Urothelium cell line (cell line): Measurements from ENCODE around the gene SFXN5.

ENCODE experiments used
- DNase-seq: peaks from one replicate; pipeline ENCODE4 v3.0.0; 2011; ENCODE audit warnings: low spot score, mixed read lengths
- FAIRE-seq: peaks from 2 replicates; lab custom pipeline; 2011; peaks lifted over from hg19 to GRCh38; lab: Jason Lieb, UNC

Gene SFXN5

DNA sequence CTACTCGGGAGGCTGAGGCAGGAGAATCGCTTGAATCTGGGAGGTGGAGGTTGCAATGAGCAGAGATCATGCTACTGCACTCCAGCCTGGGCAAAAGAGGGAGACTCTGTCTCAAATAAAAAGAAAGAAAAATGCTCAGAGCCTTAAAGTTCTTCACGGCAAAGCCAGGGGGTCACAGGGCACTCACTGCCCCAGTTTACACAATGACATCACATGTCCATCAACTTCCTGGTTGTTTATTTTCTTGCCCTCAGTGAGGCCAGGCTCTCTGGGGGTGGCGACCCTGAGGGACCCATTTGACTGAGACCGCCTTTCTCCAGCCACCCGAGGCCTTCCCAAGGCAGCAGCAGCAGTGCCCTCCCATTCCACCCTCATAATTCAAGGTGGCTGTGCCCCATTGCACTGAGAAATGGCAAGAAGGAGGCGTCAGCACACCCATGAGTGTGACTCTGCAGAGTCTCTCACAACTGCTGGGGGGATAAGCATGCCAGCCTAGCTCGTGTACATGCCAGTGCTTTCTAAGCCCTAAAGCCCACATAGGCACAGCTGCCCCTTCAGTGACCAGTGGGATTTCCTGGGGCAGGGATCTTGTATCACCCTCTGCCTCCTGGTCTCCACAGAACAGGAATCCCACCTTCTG is 50.0 kb downstream of the SFXN5 start:
- no peak for FAIRE-seq
- DNase-seq: no peak

DNA sequence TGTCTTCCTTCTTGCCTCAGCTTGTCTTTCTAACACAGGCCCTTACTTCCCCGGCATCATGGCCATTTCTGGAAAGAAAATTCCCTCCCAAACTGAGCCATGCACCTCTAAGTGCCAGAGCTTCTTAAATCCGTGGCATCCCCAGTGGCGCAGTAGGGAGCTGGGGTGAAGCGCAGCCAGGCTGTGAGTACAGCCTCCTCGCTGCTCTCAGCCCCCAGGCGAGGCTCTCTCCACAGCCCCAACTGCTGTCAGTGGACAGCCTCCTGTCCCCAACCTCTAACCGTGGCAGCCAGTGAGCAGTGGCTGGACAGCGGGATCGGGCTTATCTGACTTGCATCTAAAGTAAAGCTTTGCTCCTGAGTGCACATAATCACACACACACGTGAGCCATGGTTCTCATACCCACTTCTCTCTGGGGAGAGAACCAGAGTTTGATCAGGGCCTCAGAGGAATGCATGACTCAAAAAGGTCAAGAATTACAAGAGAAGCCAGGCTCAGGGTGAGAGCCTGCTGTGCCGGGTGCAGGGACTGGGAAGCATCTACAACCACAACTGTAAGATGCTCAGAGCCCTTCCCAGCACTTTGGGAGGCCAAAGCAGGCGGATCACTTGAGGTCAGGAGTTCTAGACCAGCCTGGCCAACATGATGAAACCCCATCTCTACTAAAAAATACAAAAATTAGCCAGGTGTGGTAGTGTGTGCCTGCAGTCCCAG is 50.7 kb downstream of the SFXN5 start:
- peak; percentile 50 for DNase-seq
- no peak for FAIRE-seq

DNA sequence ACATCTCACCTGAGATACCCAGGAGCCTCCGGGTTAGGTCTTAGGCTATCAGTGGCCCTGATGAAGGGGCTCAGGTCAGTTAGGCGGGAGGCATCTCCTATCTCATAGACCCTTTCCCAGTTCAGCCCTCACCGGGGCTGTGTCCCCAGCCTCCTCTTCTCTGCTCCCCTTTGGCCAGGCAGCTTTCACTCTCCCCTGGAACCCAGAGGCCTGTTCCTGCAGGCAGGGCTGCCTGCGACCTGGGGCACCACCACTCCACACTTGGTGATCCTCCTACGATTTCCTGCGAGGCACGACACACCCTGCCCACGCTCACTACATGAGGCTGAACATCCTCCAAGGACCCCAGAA is 51.2 kb downstream of the SFXN5 start:
- no peak for FAIRE-seq
- DNase-seq: no peak

DNA sequence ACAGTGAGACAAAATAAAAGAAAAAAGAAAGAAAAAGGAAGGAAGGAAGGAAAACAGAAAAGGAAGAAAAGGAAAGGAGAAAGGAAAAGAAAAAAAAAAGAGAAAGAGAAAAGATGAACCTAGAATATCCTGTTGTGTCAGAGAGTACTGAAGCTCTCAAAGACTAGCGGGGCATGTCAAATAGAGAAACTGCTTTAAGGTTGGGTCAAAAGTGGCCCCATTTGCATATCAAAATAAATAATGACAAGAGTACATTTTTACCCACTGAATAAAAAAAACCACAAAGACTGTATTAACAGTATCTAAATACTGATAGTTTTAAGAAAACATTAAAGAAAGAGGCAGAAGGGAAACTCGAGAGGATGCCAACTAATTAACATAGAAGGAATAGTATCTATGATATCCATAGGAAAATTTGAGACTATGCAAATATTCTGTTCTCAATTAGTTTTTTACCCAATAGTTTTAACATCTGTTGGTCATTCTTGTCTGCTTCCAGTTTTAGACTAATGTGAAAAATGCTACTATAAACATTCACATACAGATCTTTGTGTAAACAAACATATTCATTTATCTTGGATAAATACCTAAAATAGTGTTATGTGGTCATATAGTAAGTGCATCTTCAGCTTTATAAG is 53.2 kb downstream of the SFXN5 start:
- FAIRE-seq (no peak), DNase-seq (no peak)

DNA sequence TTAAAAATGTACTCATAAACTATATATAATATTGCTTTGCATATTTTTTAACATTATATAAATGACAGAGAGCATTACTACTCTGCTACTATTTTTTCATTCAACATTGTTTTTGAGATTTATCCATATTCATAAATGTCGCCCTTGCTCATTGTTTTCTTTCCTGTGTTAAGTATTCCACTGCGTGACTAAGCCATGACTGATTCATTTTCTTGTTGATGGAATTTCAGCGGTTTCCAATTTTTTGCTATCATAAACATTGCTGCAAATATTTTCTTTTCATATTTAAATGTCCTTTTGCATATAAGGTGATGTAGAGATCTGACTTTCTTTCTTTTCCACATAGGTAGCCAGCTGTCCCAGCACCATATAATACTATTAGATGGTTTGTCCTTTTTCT is 57.6 kb downstream of the SFXN5 start:
- no peak for FAIRE-seq

DNA sequence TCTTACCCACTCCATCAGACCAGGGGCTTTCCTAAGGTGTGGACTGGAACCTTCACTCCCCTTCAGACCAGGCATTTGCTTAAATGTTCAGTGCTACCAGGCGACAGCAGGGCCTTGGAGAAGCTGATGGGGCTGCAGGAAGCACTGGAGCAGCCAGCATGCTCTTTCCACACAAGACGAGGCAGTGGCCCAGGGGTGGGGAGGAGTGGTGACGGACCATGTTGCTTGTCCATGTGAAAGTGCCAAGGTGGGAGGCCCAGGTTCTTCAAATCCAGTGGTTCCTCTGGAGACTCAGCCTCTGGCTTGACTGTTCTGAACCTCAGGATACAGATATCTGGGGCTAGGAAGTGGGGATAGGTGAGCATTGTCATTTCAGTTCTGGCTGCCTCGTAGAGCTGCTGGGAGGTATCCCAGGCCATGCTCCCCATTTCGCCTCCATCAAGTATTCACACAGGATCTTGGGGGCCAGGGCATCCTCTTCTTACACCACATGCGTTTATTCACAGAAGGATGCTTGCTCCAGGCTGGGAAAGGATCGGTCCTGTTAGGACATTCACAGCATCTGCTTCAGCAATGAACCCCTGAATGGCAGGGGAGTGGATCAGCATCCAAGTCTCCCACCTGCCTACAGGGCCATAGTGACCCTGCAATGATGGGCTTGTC is 62.2 kb downstream of the SFXN5 start:
- DNase-seq (no peak), FAIRE-seq (no peak)

More for the DNA sequence above, 57.6 kb downstream of the SFXN5 start:
- DNase-seq: no peak

DNA sequence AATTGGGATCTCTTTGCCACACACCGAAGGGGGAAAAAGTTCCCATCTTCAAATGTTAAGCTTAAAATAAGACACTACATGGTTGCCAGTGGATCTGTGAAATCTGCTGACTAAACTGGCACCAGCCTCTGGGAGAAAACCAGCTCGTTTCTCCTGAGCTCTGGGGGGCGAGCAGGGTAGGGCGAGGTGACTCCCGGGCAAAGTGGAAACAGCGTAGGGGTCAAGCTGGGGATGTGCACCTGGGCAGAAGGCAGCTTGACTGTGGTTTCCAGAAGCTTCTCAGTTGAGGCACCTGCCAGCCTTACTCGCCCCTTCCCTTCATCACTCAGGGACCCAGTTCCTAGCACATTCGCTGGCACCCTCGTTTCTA is 62.8 kb downstream of the SFXN5 start:
- no peak for FAIRE-seq
- DNase-seq: no peak

DNA sequence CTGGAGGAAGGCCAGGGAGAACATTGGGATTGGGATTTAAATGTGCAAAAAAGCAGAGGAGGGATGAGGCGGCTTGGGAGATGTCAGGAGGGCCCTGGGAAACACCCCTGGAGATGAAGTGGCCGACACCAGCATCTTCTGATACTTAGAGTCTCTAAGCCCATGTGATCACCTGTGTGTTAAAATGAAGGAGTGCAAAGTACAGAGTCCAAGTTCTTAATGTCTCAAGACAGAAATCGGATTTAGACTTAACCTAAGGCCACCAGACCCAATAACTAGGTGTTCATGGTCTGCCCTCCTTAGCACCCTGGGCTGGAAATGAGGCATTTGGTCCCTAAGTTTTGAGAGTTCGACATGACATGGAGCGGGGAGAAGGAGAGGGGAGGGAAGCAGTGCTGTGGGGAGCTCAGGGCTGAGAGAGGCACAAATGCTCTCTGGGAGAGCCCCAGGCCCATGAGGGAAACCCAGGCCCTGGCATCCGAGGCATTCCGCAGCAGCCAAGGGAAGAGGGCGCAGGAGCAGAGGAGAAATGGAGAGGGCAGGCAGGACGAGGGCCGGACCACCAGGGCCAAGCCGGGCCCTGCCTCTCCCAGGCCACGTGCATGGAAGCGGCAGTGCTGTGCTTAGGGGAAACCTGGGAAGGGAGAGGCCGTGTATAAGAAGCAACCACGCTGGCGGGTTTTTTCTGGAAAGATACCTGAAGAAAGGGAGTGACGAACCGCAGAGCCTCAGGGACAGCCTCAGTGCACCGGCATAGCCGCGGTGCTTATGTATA is 63.3 kb downstream of the SFXN5 start:
- FAIRE-seq: no peak
- DNase-seq: no peak

DNA sequence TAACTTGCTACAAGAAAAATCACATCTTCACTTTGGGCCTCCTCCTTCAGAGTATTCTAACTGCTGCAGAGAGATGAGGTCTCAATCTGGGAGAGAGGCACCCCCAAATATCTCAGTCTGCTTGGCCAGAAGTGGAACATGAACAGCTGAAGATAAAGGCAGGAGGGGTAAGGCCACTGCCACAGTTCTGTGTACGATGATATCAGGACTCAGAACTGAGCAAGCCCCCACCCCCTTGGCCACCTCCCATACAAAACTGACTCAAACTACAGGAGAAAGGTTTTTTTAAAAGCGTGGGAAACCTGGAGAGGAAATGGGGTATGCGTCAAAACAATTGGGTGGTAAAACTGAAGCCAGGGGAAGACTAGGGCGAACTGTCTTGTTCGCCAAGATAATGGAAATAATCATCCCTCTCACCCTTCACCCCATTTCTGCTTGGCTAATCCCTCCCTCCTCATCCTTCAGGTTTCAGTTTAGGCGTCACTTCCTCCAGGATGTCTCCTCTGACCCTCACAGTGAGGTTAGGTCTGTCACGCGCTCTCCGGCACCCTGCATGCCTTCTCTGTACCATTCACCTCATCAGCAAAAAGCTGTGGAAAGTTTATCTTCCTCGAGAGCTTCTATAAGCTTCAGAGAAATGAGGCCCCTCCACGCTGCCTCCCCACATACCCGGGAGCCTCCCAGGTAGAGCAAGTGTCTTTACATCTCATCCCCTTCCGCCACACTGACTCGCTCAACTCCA is 64.4 kb downstream of the SFXN5 start:
- DNase-seq (no peak), FAIRE-seq (no peak)

DNA sequence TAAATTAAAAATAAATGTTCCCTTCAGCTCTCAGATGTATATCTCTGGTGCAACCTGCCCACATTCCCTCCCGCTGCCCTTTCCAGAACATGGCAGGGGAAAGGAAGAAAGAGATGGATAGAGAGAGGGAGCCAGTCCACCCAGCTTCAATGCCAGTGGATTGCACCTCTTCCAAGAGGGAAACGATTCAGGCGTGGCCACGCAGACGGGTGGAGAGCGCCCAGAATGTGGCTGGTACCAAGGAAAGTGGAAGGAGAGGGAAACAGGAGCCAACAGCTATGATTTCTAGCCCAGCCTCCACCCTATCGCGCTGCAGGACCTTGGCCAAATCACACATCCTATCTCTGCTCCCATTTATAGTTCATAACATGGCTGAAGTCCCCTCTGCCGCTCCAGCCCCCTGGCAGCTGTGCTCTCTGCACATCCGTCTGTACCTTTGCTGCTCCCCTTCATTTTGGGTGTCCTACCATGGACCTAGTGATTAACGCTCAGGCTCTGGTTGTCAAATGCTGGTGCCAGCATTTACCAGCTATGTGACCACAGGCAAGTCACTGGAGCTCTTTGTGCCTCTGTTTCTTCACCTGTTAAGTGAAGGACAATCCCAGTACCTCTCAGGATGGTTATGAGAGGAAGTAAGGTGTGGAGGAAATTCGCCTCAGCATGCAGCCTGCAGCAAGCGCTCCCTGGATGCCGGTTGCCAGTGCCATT is 66.5 kb downstream of the SFXN5 start:
- FAIRE-seq: no peak
- DNase-seq: no peak

DNA sequence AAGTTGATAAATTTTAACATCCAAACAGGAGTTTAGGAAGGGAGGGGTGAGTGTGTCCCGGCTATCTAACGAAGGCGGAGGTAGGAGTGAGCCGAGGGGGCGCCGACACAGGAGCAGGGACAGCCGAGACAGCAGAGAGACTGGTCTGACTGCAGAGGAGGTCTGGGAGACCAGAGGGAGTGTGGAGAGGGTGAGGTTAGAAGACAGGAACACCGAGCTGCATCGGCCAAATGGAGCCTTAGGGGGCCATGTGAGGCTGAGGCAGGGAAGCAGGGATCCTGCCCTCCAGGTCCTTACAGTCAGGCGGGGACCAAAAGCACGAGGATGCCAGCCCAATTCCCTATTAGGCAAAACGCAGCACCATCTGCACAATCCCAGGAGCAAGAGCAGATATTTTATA is 67.0 kb downstream of the SFXN5 start:
- FAIRE-seq (no peak), DNase-seq (no peak)

DNA sequence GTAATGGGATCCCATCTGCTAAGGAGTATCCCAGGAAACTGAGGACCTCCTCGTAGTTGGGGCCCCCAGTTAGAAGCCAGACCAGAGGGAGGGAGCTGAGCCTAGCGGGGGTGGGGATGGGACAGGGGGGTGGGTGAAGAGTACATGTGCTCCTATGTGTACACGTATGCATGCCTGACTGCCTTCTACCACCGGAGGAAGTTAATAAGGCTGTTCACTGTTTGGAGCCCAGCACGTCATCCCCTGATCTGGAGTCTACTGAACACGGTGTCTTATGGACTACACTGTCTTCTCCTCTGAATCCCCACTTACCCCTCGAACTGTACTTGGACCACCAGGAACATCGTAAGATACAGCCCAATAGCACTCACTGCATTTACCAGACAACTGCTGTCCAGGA is 68.5 kb downstream of the SFXN5 start:
- DNase-seq (no peak), FAIRE-seq (no peak)

DNA sequence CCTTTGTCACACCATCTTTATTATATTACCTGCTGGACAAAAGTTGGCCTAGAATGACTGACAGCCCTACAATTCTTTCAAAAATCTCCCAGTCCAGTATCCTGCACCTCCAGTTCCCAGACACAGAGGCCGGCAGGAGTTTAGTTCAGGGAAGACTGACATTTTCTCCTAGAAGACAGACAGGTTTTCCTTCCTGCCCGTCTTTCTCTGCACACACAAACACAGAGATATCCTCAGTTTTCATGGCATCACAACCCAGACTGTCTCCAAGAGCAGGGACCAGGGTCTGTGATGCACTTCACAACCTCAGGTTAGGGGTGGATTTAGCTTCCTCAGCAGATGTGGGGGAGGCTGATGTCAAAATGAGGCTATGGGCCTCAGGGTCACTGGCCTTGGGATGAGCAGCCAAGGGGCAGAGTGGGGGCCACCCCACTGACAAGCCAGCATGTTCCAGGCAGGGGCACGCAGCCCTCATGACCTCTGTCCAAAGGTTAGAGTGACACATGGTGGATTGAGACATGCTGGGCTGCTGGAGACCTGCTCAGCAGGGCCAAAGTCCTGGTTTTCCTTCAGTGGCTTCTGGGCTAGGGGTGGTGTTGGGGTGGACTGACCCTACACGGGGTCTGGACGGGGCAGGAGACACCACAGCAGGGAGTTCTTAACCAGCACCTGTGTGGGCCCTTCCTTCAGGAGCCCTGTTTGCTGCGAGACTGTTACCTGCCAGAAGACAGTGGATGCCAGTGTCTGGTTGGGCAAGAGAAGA is 70.5 kb downstream of the SFXN5 start:
- no peak for FAIRE-seq

DNA sequence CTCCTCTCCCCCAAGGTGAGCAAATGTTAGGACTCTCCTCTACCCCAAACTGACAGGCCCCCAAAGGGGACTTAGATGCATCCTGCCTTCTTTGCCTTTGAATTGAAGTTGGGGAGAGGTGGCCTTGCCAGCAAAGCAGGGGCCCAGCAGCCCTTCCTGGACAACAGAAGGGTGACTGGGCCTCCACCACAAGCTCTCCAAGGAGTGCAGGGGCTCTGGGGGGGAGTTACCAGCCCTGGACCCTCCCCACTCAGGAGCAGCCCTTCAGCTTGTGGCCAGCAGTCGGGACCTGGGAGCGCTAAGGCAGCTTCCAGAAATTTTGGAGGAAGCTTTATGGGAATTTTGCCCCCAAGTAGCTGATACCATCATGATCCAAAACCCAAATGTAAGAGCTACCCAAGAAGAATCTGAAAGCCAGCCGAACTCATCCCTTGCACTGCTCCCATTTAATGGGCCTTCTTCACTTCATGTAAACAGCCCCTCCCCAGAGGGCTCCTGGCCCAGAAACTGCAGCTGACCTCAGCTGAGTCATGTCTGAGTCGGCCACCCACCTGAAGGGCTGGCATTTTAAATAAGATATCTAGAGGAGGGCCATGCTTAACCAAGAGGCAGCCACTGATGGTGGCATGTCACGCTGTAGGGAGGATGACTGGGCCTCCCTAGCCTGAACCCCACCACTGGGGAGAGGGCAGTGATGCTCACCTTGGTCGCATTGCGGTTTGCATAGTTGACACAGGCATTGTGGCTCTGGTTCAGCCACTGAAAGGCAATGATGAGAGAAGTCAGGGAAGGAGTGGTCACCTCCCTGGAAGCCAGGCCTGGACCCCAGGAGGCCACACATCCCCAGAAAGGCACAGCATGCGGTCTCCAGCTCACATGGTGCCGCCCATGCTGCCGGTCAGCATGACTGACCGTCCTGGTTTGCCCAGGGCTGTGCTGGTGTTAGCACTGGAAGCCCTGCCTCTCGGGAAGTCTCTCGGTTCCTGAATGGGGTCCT is 71.5 kb downstream of the SFXN5 start:
- FAIRE-seq (peak; percentile 66), DNase-seq (peak; percentile 85)

More for the DNA sequence above, 70.5 kb downstream of the SFXN5 start:
- no peak for DNase-seq

DNA sequence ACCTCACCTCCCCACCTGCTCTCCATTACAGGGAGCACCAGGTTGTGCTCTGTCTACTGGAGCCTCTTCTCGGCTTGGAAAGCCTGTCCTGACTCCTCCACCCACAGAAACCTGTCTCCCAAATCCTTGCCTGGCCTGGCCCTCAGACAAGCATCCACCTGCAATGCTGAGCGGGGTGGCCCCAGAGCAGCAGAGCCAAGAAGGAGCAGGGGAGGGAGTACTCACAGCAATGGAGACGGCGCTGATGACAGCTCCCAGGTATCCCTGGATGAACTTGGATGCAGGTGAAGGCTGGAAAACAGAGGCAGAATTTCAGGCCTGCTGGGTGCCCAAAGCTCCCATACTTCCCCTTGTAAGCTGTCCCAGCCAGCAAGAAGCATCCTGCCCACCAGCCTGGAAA is 72.8 kb downstream of the SFXN5 start:
- FAIRE-seq: no peak
- no peak for DNase-seq

DNA sequence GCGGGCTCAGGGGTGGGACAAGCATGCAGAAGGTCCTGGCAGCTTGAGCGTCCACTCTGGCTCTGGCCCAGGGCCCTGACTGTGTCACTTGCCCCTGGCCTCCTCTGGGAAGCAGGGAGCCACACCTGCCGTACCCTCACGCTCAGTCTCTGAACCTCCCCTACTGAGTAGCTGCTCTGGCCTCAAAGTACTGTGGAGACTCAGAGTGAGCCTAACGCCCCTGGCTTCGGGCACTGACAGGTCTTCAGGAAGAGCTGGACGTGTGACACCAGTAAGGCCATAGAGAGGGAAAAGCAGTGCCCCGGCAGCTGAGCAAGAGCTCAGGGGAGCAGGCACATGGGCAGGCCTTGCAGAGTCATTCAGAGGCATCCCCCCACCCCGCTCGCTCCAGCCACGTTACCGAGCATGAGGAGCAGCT is 73.3 kb downstream of the SFXN5 start:
- DNase-seq: no peak
- no peak for FAIRE-seq

DNA sequence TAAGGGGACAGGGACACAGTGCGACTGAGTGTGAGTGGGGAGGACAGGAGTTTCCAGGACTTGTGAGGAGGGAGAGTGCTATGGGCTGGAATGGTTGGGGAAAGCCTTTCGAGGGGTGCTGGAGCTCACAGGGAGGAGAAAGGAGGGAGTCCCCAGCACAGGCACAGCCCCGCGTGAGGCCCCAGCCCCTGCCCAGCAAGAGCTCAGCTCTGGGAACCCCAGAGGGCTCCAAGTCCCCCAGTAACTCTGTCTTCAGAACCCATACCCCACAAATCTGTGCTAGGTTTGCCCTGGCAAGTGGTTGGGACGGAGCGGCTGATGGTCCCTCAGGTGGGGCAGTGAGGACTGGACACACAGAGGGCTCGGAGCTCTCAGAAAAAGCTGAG is 75.4 kb downstream of the SFXN5 start:
- no peak for FAIRE-seq
- DNase-seq: no peak
